IPS-20b (cell line): Measurements from ENCODE around the gene ZNF18.
"Not testable (repeated sequence)": the region's sequence is repeated elsewhere in the genome, so short reads cannot be mapped to it uniquely, and the experiment has no call there.

ENCODE experiments used
- H3K27ac ChIP-seq: one replicate; pipeline ENCODE4 v1.5.1; 2013; ENCODE audit warnings: low read length
- H3K27me3 ChIP-seq: 2 replicates; pipeline ENCODE4 v1.6.1; 2013; ENCODE audit warnings: mild to moderate bottlenecking, low read length, inconsistent platforms; ENCODE audit not compliant: insufficient read depth
- H3K36me3 ChIP-seq: 2 replicates; pipeline ENCODE4 v1.6.1; 2013; ENCODE audit warnings: low read depth, mild to moderate bottlenecking, inconsistent platforms, low read length, moderate library complexity; ENCODE audit not compliant: insufficient read depth
- H3K4me1 ChIP-seq: 2 replicates; pipeline ENCODE4 v1.6.1; 2013; ENCODE audit warnings: mild to moderate bottlenecking, control low read depth, inconsistent platforms, low read length, moderate library complexity; ENCODE audit not compliant: insufficient read depth
- H3K4me3 ChIP-seq: 2 replicates; pipeline ENCODE4 v1.5.1; 2013; ENCODE audit warnings: mild to moderate bottlenecking, low read length, inconsistent platforms
- H3K9ac ChIP-seq: 2 replicates; pipeline ENCODE4 v1.6.1; 2013; ENCODE audit warnings: low read depth, mild to moderate bottlenecking, inconsistent platforms, low read length, moderate library complexity
- H3K9me3 ChIP-seq: 2 replicates; pipeline ENCODE4 v1.6.1; 2013; ENCODE audit warnings: mild to moderate bottlenecking, low read depth, low read length, inconsistent platforms; ENCODE audit not compliant: insufficient read depth

The ZNF18 gene

DNA sequence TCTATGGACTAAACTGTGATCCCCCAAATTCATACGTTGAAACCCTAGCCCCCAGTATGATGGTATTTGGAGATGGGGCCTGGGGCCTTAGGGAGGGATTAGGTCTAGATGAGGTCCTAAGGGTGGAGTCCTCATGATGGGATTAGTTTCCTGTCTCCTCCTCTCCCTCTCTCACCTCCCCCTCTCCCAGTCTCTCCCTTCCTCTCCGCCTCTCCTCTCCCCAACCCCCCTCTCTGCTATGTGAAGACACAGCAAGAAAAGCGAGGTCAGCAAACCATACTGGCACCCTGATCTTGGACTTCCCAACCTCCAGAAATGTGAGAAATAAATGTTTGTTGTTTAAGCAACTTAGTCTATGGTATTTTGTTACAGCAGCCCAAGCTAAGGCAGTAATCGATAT lies 15.4 kb downstream of the ZNF18 start:
- Histone ChIP-seq H3K4me3 (no peak overlapping the region), H3K9ac (no peak overlapping the region), H3K36me3 (peaks cover 44% of the 10 kb centered on the region), H3K27ac (no peak overlapping the region), H3K9me3 (no peaks in the 10 kb centered on the region; the same call in 1 of the 2 replicates), H3K27me3 (no peaks in the 10 kb centered on the region), H3K4me1 (peaks cover 4% of the 10 kb centered on the region)

DNA sequence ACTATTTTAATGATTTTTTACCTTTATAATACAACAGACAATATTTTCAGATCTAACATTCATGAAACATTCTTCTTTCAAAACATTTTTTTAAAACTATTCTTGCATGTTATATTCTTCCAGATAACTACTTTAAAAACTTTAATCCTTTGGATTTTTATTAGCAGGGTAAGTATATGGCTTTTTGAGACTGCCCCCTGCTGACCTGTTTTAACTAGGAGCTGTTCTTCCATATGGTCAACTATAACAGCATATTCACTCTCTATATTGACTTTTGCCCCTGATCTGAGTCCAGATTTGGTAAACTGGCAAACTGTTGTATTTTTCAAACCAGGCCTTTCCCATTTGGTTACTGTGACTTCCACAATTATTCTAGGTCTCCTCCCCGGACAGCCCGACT lies 16.5 kb downstream of the ZNF18 start:
- Histone ChIP-seq H3K9ac (no peak overlapping the region), H3K4me3 (no peak overlapping the region), H3K27me3 (no peaks in the 10 kb centered on the region), H3K36me3 (peaks cover 46% of the 10 kb centered on the region), H3K4me1 (peaks cover 5% of the 10 kb centered on the region), H3K27ac (no peak overlapping the region), H3K9me3 (no peaks in the 10 kb centered on the region; the same call in 1 of the 2 replicates)

DNA sequence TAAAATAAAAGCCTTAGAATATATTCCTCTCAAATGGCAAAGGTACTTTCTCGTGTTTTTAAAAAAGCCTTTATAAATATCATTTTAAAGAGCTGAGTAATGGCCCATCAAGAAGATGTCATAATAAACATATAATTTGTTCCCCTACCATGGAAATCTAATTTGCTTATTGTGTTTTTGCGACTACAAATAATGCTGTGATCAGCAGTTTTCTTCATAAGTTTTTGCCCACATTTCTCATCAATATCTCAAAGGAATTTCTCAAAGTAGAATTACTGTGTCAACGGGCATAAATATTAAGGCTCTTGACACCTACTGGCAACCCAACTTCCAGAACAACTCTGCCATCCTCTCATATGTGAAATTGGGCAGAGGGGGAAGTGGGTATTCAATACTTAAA lies 17.5 kb downstream of the ZNF18 start:
- Histone ChIP-seq H3K9ac (no peak overlapping the region), H3K27ac (no peak overlapping the region), H3K4me3 (no peak overlapping the region), H3K27me3 (no peaks in the 10 kb centered on the region), H3K4me1 (peaks cover 5% of the 10 kb centered on the region), H3K9me3 (no peaks in the 10 kb centered on the region; the same call in 1 of the 2 replicates), H3K36me3 (peaks cover 40% of the 10 kb centered on the region)

DNA sequence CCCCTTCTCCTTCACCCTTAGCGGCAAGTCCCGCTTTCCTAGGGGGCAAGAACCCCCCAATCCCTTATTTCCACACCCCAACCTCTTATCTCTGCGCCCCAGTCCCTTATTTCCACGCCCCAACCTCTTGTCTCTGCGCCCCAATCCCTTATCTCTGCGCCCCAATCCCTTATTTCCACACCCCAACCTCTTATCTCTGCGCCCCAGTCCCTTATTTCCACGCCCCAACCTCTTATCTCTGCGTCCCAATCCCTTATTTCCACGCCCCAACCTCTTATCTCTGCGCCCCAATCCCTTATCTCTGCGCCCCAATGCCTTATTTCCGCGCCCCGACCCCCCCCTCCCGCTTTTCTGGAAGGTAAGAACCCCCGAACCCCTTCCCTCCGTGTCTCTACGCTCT lies 24.5 kb downstream of the ZNF18 start:
- H3K36me3 ChIP-seq: peaks cover 10% of the 10 kb centered on the region
- H3K4me3 ChIP-seq, H3K9ac ChIP-seq, H3K9me3 ChIP-seq, H3K27me3 ChIP-seq, H3K4me1 ChIP-seq, H3K27ac ChIP-seq: not testable (repeated sequence)

DNA sequence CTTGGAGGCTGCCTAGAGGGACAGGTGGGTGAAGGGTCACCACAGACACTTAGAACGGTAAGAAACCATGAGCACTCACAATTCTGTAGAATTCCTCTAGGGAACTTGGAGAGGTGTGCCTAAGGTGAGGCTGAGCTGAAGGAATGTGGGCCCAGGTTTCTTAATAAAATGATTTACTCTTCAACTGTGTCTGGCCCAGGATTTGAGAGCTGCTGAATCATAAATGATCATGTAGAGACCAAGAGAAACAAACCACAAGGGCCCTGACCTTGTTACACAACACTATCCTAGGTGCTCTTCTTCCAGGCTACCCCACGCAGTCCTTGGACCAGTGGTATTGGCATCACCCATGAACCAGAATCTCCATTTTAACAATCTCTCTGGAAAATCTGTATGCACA lies 27.7 kb downstream of the ZNF18 start:
- H3K27me3 ChIP-seq: no peaks in the 10 kb centered on the region
- no peak overlapping the region for H3K27ac ChIP-seq
- H3K36me3 ChIP-seq: no peaks in the 10 kb centered on the region
- no peak overlapping the region for H3K9ac ChIP-seq
- H3K9me3 ChIP-seq: peaks cover 14% of the 10 kb centered on the region
- H3K4me1 ChIP-seq: no peaks in the 10 kb centered on the region
- no peak overlapping the region for H3K4me3 ChIP-seq

DNA sequence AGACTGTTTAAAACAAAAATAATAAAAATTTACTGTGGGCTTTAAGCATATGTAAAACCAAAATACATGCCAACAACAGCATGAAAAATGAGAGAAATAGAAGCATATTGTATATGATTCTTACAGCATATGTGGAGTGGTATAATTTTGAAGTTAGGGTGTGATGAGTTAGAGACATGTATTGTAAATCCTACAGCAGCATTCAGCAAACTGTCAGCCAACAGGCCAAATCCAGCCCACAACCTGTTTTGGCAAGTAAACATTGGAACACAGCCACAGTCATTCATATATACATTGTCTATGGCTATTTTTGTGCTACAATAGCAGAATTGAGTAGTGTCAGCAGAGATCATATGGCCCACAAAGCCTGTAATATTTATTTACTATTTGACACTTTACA lies 42.3 kb downstream of the ZNF18 start:
- no peak overlapping the region for H3K9ac ChIP-seq

DNA sequence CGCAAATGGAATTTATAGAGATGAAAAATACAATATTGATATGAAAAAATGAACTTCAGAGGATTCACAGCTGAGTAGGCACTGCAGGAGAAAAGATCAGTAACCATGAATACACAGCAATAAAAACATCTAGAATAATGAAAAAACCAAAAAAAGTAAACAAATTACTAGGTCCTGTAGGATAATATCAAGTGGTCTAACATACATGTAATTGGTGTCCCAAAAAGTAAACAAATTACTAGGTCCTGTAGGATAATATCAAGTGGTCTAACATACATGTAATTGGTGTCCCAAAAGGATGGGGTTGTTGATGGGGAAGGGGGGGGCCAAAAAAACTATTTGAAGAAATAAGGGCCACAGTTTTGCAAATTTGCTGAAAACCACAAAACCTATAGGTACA lies 43.4 kb downstream of the ZNF18 start:
- no peaks in the 10 kb centered on the region for H3K27me3 ChIP-seq
- no peak overlapping the region for H3K27ac ChIP-seq
- H3K36me3 ChIP-seq: no peaks in the 10 kb centered on the region
- H3K9ac ChIP-seq: no peak overlapping the region
- no peak overlapping the region for H3K4me3 ChIP-seq
- H3K9me3 ChIP-seq: peaks cover 22% of the 10 kb centered on the region
- H3K4me1 ChIP-seq: no peaks in the 10 kb centered on the region

More for the DNA sequence above, 42.3 kb downstream of the ZNF18 start:
- Histone ChIP-seq H3K27me3 (no peaks in the 10 kb centered on the region), H3K4me1 (no peaks in the 10 kb centered on the region), H3K9me3 (peaks cover 22% of the 10 kb centered on the region), H3K36me3 (no peaks in the 10 kb centered on the region), H3K4me3 (no peak overlapping the region), H3K27ac (no peak overlapping the region)

DNA sequence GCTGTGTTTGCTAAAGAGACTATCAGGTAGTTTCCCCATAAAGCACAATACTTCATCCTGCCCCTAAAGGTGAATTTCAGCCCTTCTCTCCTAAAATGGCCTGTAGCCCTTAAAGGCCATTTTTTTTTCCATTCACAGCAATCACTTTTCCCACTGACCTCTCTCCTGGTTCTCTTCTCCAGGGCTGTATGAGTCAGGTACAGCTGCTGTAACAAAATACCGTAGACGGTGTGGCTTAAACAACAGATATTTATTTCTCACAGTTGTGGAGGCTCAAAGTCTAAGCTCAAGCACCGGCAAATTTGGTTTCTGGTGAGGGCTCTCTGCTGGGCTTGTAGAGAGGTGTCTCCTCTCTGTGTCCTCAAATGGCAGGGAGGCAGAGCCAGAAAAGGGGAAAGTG lies 44.7 kb downstream of the ZNF18 start:
- peaks cover 22% of the 10 kb centered on the region for H3K9me3 ChIP-seq
- H3K27ac ChIP-seq: no peak overlapping the region
- H3K36me3 ChIP-seq: no peaks in the 10 kb centered on the region
- H3K9ac ChIP-seq: no peak overlapping the region
- no peaks in the 10 kb centered on the region for H3K27me3 ChIP-seq
- H3K4me3 ChIP-seq: no peak overlapping the region
- H3K4me1 ChIP-seq: no peaks in the 10 kb centered on the region

DNA sequence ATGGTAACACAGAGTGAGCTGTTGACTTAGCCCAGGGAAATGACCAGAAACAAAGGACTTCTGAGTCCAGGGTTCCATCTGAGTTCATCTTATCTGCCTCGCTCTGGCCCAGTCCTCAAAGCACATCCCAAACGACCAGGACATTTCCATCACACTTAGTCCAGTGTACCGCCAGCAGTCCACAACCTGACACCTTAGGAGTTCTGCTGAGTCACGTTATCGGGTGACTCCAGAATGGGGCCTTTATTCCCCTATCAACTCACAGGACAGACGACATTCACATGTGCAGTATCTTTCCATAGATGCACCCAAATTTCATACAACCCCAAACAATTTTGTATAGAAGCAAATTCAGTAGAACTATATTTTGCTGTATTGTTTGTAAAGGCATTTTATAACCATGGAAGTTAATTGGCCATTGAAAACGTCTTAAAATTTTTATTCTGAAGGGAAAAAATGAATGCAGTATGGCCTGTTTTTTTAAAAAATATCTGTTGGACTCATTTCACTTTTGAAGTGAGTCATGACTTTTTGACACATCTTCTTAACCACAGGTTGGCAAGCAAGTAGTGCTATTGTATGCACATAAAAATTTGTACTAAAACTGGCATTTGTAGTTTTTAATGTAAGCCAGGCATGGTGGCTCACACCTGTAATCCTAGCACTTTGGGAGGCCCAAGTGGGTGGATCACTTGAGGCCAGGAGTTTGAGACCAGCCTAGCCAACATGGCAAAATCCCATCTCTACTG lies 46.3 kb downstream of the ZNF18 start:
- no peak overlapping the region for H3K9ac ChIP-seq
- H3K36me3 ChIP-seq: no peaks in the 10 kb centered on the region
- no peaks in the 10 kb centered on the region for H3K27me3 ChIP-seq
- H3K27ac ChIP-seq: no peak overlapping the region
- no peaks in the 10 kb centered on the region for H3K4me1 ChIP-seq
- H3K9me3 ChIP-seq: peaks cover 22% of the 10 kb centered on the region
- H3K4me3 ChIP-seq: no peak overlapping the region

DNA sequence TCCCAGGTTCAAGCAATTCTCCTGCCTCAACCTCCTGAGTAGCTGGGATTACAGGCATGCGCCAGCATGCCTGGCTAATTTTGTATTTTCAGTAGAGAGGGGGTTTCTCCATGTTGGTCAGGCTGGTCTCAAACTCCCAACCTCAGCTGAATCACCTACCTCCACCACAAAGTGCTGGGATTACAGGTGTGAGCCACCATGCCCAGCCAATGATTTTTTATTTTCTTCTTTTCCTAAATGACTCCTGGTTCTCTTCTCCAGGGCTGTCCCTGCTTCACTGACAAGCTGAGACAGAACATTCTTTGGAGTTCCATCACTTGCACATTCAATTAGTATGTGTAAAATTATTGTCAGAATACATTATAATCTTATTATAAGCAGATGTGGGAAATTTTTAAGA lies 47.7 kb downstream of the ZNF18 start:
- H3K27me3 ChIP-seq, H3K4me1 ChIP-seq, H3K36me3 ChIP-seq, H3K9ac ChIP-seq, H3K4me3 ChIP-seq, H3K27ac ChIP-seq: not testable (repeated sequence)
- peaks cover 17% of the 10 kb centered on the region for H3K9me3 ChIP-seq

DNA sequence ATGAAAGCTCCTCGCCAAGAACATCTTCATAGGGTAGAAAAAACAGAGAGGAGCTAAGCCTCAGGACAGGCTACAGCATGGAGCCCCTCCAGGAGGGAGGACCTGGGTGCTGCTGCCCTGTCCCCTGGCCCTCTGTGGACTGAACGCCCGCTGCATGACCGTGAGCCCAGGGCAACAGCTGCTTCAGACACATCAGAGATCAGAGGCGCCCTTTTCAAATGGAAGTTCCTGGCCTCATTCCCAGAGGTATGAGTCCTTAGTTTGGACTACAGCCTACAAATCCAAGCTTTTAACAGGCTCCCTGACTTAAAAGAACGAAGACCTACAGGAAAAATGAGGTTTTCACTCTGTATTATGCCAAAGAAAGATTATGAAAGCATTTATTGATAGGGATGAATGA lies 48.5 kb downstream of the ZNF18 start:
- Histone ChIP-seq H3K4me1 (no peaks in the 10 kb centered on the region), H3K27me3 (no peaks in the 10 kb centered on the region), H3K9ac (no peak overlapping the region), H3K36me3 (no peaks in the 10 kb centered on the region), H3K27ac (no peak overlapping the region), H3K9me3 (peaks cover 12% of the 10 kb centered on the region), H3K4me3 (no peak overlapping the region)

DNA sequence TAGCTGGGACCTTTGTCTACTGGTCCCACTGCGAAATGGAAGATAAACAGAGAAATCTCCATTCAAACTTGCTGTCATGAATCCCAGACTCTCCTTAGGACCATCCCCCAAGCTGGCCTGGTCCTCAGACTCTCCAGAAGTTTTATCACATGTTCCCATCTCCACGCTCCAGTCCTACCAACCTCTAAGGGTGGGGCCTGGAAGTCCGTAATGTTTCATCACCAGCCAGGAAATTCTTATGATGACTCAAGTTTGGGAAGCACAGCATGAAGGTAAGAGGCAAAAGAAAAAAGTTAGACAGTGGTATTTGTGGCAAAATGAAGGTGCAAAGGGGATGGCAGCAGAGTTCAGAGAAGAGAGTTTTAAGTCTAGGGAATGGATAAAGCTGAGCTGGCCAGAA lies 52.7 kb downstream of the ZNF18 start:
- H3K4me3 ChIP-seq: no peak overlapping the region
- H3K27me3 ChIP-seq: no peaks in the 10 kb centered on the region
- H3K9me3 ChIP-seq: no peaks in the 10 kb centered on the region
- H3K9ac ChIP-seq: no peak overlapping the region
- H3K4me1 ChIP-seq: no peaks in the 10 kb centered on the region
- no peaks in the 10 kb centered on the region for H3K36me3 ChIP-seq
- no peak overlapping the region for H3K27ac ChIP-seq
